A673 (cell line): ENCODE measurements around the gene DLG4. TPM values are rescaled to one million over a fixed set of nuclear protein-coding genes. Genes with fewer than 3 reads are reported as not detected.
A peak's percentile ranks its signal among the peaks of the same experiment; 100 is the strongest.

Experiments
- BruUV-seq: library from RNA; stranded (reverse); fragments of 400-500 nt; replicated peaks from 2 replicates; lab custom pipeline; 2021; lab: Mats Ljungman, UMichigan
- CTCF ChIA-PET: fragments of 300-600 bp; sonication (Branson Sonifier 250); formaldehyde crosslinking; loops from one replicate; lab custom pipeline; 2022; ENCODE audit warnings: antibody characterized with exemption; lab: Charles Lee
- POLR2A ChIA-PET: fragments of 300-600 bp; sonication (Branson Sonifier 250); formaldehyde crosslinking; loops from one replicate; lab custom pipeline; 2022; ENCODE audit warnings: antibody characterized with exemption; ENCODE audit not compliant: low non-redundant PET; lab: Charles Lee
- DNase-seq: peaks from one replicate; pipeline ENCODE4 v3.0.0-alpha.2; 2015; ENCODE audit warnings: low spot score
- H3K27ac ChIP-seq: fragments of 200-600 bp; sonication (generic); 2 replicates; pipeline ENCODE4 v1.5.1; 2016; ENCODE audit warnings: mixed run types, low read depth, mild to moderate bottlenecking, mixed read lengths, antibody characterized with exemption, low read length; ENCODE audit not compliant: poor library complexity, severe bottlenecking
- H3K27me3 ChIP-seq: fragments of 200-600 bp; sonication (generic); replicated peaks from 2 replicates; pipeline ENCODE4 v1.6.1; 2017; ENCODE audit warnings: mixed run types, low read depth, mild to moderate bottlenecking, mixed read lengths, antibody characterized with exemption, low read length; ENCODE audit not compliant: insufficient read depth, poor library complexity
- H3K36me3 ChIP-seq: fragments of 200-600 bp; sonication (generic); 2 replicates; pipeline ENCODE4 v1.6.1; 2016; ENCODE audit warnings: mixed run types, mild to moderate bottlenecking, mixed read lengths, antibody characterized with exemption, low read length; ENCODE audit not compliant: insufficient read depth, poor library complexity, severe bottlenecking
- H3K4me1 ChIP-seq: fragments of 200-600 bp; sonication (generic); 2 replicates; pipeline ENCODE4 v1.6.1; 2017; ENCODE audit warnings: mixed run types, mild to moderate bottlenecking, mixed read lengths, antibody characterized with exemption, low read length; ENCODE audit not compliant: insufficient read depth, poor library complexity, severe bottlenecking
- H3K4me3 ChIP-seq: fragments of 200-600 bp; sonication (generic); 2 replicates; pipeline ENCODE4 v1.5.1; 2016; ENCODE audit warnings: low read depth, mixed run types, mild to moderate bottlenecking, mixed read lengths, low read length; ENCODE audit not compliant: poor library complexity, severe bottlenecking
- H3K9me3 ChIP-seq: fragments of 200-600 bp; sonication (generic); 2 replicates; pipeline ENCODE4 v1.6.1; 2016; ENCODE audit warnings: mixed run types, low read depth, mild to moderate bottlenecking, mixed read lengths, antibody characterized with exemption, low read length; ENCODE audit not compliant: poor library complexity, severe bottlenecking
- CTCF ChIP-seq: fragments of 300-800, 200-600 bp; sonication (generic); conservative IDR thresholded peaks from 2 replicates; pipeline ENCODE4 v1.5.1; 2017; ENCODE audit warnings: low read depth, mild to moderate bottlenecking, antibody characterized with exemption, low read length, moderate library complexity, mixed read lengths
- EZH2 ChIP-seq: fragments of 200-600 bp; sonication (generic); IDR thresholded peaks from 2 replicates; pipeline ENCODE4 v1.6.1; 2017; ENCODE audit warnings: borderline replicate concordance, low read depth, mild to moderate bottlenecking, mixed read lengths, antibody characterized with exemption, low read length; ENCODE audit not compliant: poor library complexity, severe bottlenecking
- intact Hi-C: fragments of 100-400 bp; cut with micrococcal nuclease; formaldehyde crosslinking; loops from one replicate; pipeline ENCODE4 v1.10.0; 2022; ENCODE audit not compliant: unreplicated experiment
- total RNA-seq: library from RNA; stranded (reverse); gene quantifications from 2 replicates; pipeline ENCODE4 v1.2.3, GENCODE V29; 2021

Gene DLG4
- total RNA-seq, 1 experiment from 2014 or later, result 74.7 TPM

- intact Hi-C loops, result no loop called here
- peak overlapping the region; percentile 79 for H3K27ac ChIP-seq
- POLR2A ChIA-PET, result no interaction called here
Observed at GRCh38 chr17:7215136-7215638, 4.4 kb downstream of the DLG4 start.

GRCh38 chr17:7214300-7215135 is 5.1 kb downstream of the DLG4 start:
- no TSS peak for BruUV-seq
- peak; percentile 99 for DNase-seq
- H3K4me3 ChIP-seq, result peak overlapping the region; percentile 73
- intact Hi-C loops, result no loop called here
- no peaks in the 10 kb centered on the region for H3K27me3 ChIP-seq
- ChIA-PET CTCF (interaction anchor here (0.6 to 1.3 kb wide), 8 partner anchors 10 to 473 kb away, joined by 3 to 7 read pairs (median 3); partner anchors contain the start of genes SLC16A13, SLC2A4, TP53 and WRAP53), POLR2A (interaction anchor here (0.6 to 0.8 kb wide), 2 partner anchors 17 to 20 kb away, joined by 3 to 5 read pairs; partner anchors contain the start of gene DVL2)
- H3K4me1 ChIP-seq, result peaks cover 50% of the 10 kb centered on the region
- H3K27ac ChIP-seq, result peak overlapping the region; percentile 79
- no peaks in the 10 kb centered on the region for H3K36me3 ChIP-seq
- H3K9me3 ChIP-seq, result no peaks in the 10 kb centered on the region
- TF ChIP-seq EZH2 (no peak), CTCF (peak; percentile 66)

More at GRCh38 chr17:7215136-7215638, 4.4 kb downstream of the DLG4 start:
- DNase-seq, result no peak
- no TSS peak for BruUV-seq
- H3K27me3 ChIP-seq, result no peaks in the 10 kb centered on the region
- peaks cover 51% of the 10 kb centered on the region for H3K4me1 ChIP-seq
- H3K4me3 ChIP-seq, result peak overlapping the region; percentile 73
- H3K36me3 ChIP-seq, result no peaks in the 10 kb centered on the region
- H3K9me3 ChIP-seq, result no peaks in the 10 kb centered on the region
- no peak; the same call in 1 of the 2 replicates for TF ChIP-seq CTCF
- TF ChIP-seq EZH2, result no peak
- CTCF ChIA-PET, result interaction anchor here (0.7 to 1.3 kb wide), 3 partner anchors 66 to 170 kb away, joined by 3 to 7 read pairs (median 3); partner anchors contain the start of gene SLC2A4

GRCh38 chr17:7213895-7214299 is 5.7 kb downstream of the DLG4 start:
- peak overlapping the region; percentile 79 for H3K27ac ChIP-seq
- peak; percentile 97 for DNase-seq
- TF ChIP-seq EZH2 (no peak), CTCF (peak; percentile 77)
- BruUV-seq, result no TSS peak
- H3K9me3 ChIP-seq, result no peaks in the 10 kb centered on the region
- H3K36me3 ChIP-seq, result no peaks in the 10 kb centered on the region
- CTCF ChIA-PET, result interaction anchor here (0.7 to 1.3 kb wide), 6 partner anchors 9 to 474 kb away, joined by 3 to 7 read pairs (median 3); partner anchors contain the start of genes SLC16A13, TP53 and WRAP53
- peaks cover 47% of the 10 kb centered on the region for H3K4me1 ChIP-seq
- intact Hi-C loops, result no loop called here
- no peaks in the 10 kb centered on the region for H3K27me3 ChIP-seq
- H3K4me3 ChIP-seq, result peak overlapping the region; percentile 73
- POLR2A ChIA-PET, result interaction anchor here (0.6 to 0.8 kb wide), 2 partner anchors 18 to 20 kb away, joined by 3 to 5 read pairs; partner anchors contain the start of gene DVL2
